PFSK-1 (cell line): ENCODE data around the gene JMJD4.

Experiments used
- FOXP2 ChIP-seq: optimal IDR thresholded peaks from 2 replicates; pipeline ENCODE3; 2011; ENCODE audit warnings: borderline replicate concordance, control low read depth, inconsistent platforms; ENCODE audit not compliant: insufficient read depth; ENCODE audit errors: extremely low read length, extremely low read depth
- POLR2AphosphoS5 ChIP-seq: IDR thresholded peaks from 2 replicates; pipeline ENCODE4 v1.6.1; 2012; ENCODE audit warnings: low read depth, mild to moderate bottlenecking, control low read depth, low read length, moderate library complexity
- SIN3A ChIP-seq: IDR thresholded peaks from 2 replicates; pipeline ENCODE4 v1.6.1; 2012; ENCODE audit warnings: mild to moderate bottlenecking, low read length, moderate library complexity, borderline replicate concordance; ENCODE audit not compliant: insufficient read depth
- TAF1 ChIP-seq: IDR thresholded peaks from 2 replicates; pipeline ENCODE4 v1.6.1; 2012; ENCODE audit warnings: low read length, control low read depth, borderline replicate concordance; ENCODE audit not compliant: insufficient read depth
- TF ChIP-seq, protein P1 (sequence below), 2 experiments: IDR thresholded peaks; 2 replicates each; pipeline versions ENCODE4 v1.6.1 to v1.8.0; 2011 to 2012; ENCODE audit warnings: low read depth in 2 of 2, low read length in 2 of 2, control low read depth in 1 of 2, inconsistent platforms in 1 of 2, mild to moderate bottlenecking in 1 of 2, moderate library complexity in 1 of 2; ENCODE audit not compliant: insufficient read depth in 1 of 2

The JMJD4 gene

DNA sequence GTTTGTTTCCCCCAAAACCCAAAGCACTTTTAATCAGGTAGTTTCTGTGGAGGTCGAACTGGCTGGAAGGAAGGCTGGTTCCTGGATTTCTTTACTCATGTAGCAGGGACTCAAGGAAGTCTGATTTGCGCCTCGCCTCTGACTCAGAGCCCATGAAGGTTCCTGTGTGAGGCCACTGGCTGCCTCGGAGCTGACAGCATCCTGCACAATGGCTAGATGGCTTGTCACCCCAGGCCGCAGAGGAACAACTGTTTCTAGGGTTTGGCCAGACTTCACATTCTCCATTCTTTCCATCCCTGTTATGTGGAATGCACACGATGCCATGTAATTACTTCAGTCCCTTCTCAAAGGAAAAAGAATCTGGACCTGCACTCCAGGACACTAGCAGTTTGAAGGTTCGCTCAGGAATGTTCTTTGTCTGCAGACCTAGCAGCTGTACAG lies 41.2 kb upstream of the JMJD4 start:
- no peak for TF ChIP-seq POLR2AphosphoS5
- no peak for TF ChIP-seq SIN3A
- TF ChIP-seq, protein P1, sequence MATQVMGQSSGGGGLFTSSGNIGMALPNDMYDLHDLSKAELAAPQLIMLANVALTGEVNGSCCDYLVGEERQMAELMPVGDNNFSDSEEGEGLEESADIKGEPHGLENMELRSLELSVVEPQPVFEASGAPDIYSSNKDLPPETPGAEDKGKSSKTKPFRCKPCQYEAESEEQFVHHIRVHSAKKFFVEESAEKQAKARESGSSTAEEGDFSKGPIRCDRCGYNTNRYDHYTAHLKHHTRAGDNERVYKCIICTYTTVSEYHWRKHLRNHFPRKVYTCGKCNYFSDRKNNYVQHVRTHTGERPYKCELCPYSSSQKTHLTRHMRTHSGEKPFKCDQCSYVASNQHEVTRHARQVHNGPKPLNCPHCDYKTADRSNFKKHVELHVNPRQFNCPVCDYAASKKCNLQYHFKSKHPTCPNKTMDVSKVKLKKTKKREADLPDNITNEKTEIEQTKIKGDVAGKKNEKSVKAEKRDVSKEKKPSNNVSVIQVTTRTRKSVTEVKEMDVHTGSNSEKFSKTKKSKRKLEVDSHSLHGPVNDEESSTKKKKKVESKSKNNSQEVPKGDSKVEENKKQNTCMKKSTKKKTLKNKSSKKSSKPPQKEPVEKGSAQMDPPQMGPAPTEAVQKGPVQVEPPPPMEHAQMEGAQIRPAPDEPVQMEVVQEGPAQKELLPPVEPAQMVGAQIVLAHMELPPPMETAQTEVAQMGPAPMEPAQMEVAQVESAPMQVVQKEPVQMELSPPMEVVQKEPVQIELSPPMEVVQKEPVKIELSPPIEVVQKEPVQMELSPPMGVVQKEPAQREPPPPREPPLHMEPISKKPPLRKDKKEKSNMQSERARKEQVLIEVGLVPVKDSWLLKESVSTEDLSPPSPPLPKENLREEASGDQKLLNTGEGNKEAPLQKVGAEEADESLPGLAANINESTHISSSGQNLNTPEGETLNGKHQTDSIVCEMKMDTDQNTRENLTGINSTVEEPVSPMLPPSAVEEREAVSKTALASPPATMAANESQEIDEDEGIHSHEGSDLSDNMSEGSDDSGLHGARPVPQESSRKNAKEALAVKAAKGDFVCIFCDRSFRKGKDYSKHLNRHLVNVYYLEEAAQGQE (IDR thresholded peaks at IDR 0.05; ENCODE audit: insufficient read depth in 1 of 2, low read depth in 2 of 2, low read length in 2 of 2), result no peak
- no peak for TF ChIP-seq TAF1
- no peak for TF ChIP-seq FOXP2

DNA sequence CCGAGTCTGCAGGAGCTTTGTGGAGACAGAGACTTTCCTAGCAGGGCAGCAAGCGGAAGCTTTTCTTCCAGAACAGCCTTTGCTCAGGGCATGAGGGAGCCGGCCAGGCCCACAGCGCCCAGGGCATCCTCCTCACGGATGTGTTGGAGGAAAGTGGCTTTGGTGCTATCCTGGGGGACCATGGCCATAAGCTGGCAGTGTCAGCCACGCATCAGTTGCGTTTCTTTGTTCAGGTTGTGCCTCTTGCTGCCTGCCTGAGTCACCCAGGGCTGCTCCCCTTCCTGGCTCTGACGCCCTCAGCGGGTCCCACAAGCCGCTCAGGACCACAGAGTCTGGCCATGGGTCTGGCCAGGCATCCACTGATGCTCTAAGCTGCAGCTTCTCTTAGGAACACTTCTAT lies 40.7 kb upstream of the JMJD4 start:
- TF ChIP-seq TAF1, result no peak
- TF ChIP-seq, protein P1 (IDR thresholded peaks at IDR 0.05; ENCODE audit: insufficient read depth in 1 of 2, low read depth in 2 of 2, low read length in 2 of 2), result no peak
- no peak for TF ChIP-seq POLR2AphosphoS5
- TF ChIP-seq FOXP2, result no peak

DNA sequence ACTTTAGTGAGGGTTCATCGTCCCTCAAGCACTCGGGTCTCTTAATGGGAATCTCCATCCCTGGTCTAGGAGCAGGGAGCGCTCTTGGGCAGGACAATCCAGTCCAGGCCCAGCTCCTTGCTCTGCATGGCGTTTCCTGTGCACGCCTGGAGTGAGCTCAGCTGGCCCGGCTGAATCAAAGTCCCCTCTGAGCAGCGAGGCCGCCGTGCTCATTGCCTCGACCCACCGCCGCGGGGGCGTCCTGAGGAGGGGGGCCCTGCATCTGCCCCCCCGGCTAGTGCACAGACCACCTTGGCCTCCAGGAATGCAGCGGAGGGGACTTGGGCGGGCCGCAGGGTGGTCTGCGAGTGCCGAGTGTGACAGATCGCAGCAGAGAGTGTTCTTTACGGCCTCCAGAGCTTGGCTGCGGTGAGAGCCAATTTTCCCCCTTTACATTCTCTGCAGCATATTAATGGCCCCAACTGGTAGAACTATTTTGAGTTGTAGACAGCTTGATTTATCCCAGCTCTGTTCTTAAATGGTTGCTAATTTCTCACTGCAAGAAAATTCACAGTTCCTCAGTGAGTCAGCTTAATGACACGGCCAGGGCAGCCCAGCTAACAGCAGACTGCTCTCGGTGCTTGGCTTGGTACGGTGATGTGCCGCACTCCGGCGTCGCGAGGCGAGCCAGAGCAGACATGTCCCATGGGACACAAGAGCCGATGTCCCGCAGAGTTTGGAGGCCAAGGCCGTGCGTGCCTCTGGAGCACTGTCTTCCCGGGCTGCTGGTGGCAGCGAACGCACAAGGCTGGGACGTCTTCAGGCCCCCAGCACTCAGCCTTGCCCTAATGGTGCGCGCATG lies 39.9 kb upstream of the JMJD4 start:
- no peak for TF ChIP-seq POLR2AphosphoS5
- no peak for TF ChIP-seq SIN3A
- TF ChIP-seq TAF1, result no peak
- TF ChIP-seq, protein P1 (IDR thresholded peaks at IDR 0.05; ENCODE audit: insufficient read depth in 1 of 2, low read depth in 2 of 2, low read length in 2 of 2), result no peak

DNA sequence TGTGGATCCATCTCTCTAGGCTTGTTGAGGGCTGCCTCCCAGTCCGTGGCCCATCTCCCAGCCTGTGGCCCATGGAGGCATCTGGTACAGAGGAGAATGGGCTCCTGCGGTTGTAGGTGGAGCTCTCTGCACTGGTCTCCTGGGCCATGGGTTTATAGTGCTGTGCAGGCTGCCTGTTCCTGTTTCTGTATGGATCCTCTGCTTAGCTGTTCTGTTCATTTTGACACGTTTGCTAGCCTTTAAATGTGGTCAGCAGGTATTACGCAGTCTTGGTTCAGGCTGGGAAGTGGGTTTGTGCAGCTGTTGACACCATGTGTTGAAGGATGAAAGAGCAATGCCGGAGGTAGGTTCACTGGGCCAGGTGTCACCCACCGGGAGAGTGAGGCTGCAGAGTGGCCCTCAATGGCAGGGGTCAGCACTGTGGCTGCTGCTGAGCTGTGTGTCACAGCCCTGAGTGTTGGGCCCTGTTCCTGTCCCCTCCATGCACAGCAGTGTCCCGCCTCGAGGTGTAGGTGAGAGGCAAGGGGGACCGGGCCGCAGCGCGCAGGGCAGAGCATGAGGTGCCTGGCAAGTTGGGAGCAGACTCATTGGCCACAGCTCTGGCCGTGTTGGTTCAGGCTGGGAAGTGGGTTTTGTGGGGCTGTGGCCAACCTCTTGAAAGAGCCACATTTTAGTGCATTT lies 39.1 kb upstream of the JMJD4 start:
- TF ChIP-seq SIN3A (no peak), POLR2AphosphoS5 (no peak), FOXP2 (no peak), TAF1 (no peak)
- TF ChIP-seq, protein P1 (IDR thresholded peaks at IDR 0.05; ENCODE audit: insufficient read depth in 1 of 2, low read depth in 2 of 2, low read length in 2 of 2), result no peak
